ENCODE data around the gene RETN. TPM values are rescaled to one million over a fixed set of nuclear protein-coding genes. Genes with fewer than 3 reads are reported as not detected.
A peak's percentile ranks its signal among the peaks of the same experiment; 100 is the strongest.

RETN gene
- total and polyA plus RNA-seq, 10 donors, result 5.4 to 60.6 (median 17.4) TPM

DNA sequence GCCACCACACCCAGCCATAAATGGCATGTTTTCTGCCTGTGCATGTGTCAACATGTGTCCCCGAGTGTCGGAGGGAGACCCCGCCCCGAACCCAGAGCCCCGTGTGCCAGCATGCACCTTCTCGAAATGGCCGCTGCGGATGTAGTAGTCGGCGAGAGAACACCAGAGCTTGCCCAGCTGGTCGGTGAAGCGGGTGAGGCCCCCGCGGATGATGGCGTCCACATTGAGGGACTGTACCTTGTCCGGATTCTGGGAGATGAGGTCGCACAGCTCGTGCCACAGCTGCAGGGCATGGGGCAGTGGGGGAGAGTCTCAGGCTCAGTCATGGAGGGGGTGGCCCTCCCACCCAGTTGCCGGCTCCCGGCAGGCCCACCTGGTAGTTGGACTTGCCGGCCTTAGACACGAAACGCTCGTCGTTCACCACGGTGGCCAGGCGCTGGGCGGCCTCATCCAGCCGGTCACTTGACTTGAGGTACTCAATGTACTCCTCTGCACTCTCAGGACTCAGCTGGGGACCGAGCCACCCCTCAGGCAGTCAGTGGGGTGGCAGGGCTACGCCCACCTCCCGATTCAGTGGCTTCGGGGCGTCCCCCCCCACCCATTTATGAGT is 43.0 kb upstream of the RETN start:
- Histone ChIP-seq H3K27ac (no peak overlapping the region), H3K4me1 (peaks cover 20 to 42% (median 32%) of the 10 kb centered on the region in 6 donors), H3K4me3 (no peak overlapping the region), H3K36me3 (peaks cover 6 to 73% (median 60%) of the 10 kb centered on the region in 6 donors), H3K9me3 (no peaks in the 10 kb centered on the region), H3K27me3 (replicated peaks in 1 of 7) (no peaks in the 10 kb centered on the region)
- intact Hi-C loops (cut with DNase I; ENCODE audit: low total_unique reads), result no loop called here
- TF ChIP-seq POLR2A (IDR thresholded peaks at IDR 0.05) (no peak), POLR2AphosphoS5 (IDR thresholded peaks at IDR 0.05) (no peak)
- TF ChIP-seq, protein P1, sequence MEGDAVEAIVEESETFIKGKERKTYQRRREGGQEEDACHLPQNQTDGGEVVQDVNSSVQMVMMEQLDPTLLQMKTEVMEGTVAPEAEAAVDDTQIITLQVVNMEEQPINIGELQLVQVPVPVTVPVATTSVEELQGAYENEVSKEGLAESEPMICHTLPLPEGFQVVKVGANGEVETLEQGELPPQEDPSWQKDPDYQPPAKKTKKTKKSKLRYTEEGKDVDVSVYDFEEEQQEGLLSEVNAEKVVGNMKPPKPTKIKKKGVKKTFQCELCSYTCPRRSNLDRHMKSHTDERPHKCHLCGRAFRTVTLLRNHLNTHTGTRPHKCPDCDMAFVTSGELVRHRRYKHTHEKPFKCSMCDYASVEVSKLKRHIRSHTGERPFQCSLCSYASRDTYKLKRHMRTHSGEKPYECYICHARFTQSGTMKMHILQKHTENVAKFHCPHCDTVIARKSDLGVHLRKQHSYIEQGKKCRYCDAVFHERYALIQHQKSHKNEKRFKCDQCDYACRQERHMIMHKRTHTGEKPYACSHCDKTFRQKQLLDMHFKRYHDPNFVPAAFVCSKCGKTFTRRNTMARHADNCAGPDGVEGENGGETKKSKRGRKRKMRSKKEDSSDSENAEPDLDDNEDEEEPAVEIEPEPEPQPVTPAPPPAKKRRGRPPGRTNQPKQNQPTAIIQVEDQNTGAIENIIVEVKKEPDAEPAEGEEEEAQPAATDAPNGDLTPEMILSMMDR (IDR thresholded peaks at IDR 0.05 in 8 of 11, conservative IDR thresholded peaks at IDR 0.05 in 3 of 11), result no peak
- WGBS, 5 donors, result 97 to 98% (median 98%) methylated on average over 34 of the region's 34 CpGs
- no peak for DNase-seq

- no peak for DNase-seq
- peaks cover 23 to 55% (median 40%) of the 10 kb centered on the region in 6 donors for H3K4me1 ChIP-seq
- TF ChIP-seq, protein P1 (IDR thresholded peaks at IDR 0.05 in 8 of 11, conservative IDR thresholded peaks at IDR 0.05 in 3 of 11), result no peak
- TF ChIP-seq POLR2AphosphoS5 (IDR thresholded peaks at IDR 0.05), result no peak
- no peak for TF ChIP-seq POLR2A (IDR thresholded peaks at IDR 0.05)
- intact Hi-C loops (cut with DNase I; ENCODE audit: low total_unique reads), result no loop called here
- no peaks in the 10 kb centered on the region for H3K27me3 ChIP-seq (replicated peaks in 1 of 7)
- no peaks in the 10 kb centered on the region for H3K9me3 ChIP-seq
- 89 to 99% (median 94%) methylated on average over 23 to 24 of the region's 24 CpGs for WGBS, 5 donors
- peaks cover 5 to 71% (median 52%) of the 10 kb centered on the region in 6 donors for H3K36me3 ChIP-seq
- no peak overlapping the region for H3K4me3 ChIP-seq
- H3K27ac ChIP-seq, result no peak overlapping the region
These were observed 41.7 kb upstream of the RETN start for GRCh38 chr19:7627166-7627565.

DNA sequence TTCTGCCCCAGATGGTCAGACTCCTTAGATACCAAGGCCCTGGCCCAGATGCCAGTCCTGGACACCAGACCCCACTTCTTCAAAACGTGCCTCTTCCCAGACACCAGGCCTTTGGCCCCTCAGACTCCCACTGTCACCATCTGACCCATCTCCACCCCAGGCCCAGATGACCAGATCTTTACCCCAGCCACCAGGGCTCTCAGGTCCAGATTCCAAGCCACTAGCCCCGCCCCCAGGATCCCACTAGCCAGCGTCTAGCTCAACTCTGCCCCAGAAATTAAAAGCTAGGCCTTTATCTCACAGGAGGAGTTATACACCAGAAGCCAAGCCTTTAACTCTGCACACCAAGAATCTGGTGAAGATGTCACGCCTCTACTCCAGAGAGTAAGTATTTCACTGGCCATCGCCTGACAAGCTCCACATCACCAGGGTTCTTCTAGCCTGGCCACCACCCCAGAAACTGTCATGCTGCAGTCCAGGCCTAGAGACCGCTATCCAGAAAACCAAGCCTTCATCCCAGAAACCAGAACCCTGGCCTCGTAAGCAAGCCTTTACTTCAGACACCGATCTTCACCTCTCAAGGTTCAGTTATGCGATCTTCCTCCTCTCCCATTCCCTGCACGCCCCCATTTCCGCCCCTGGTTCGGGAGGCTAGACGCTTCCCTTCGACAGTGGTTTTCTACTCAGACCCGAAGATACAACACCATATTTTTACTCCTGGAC is 40.1 kb upstream of the RETN start:
- no peaks in the 10 kb centered on the region for H3K27me3 ChIP-seq (replicated peaks in 1 of 7)
- H3K4me1 ChIP-seq, result peaks cover 23 to 57% (median 40%) of the 10 kb centered on the region in 6 donors
- H3K4me3 ChIP-seq, result peak overlapping the region; percentile 85 to 100 (median 94)
- no peaks in the 10 kb centered on the region for H3K9me3 ChIP-seq
- 4 to 10% (median 6%) methylated on average over 14 to 15 of the region's 15 CpGs for WGBS, 5 donors
- intact Hi-C loops (cut with DNase I; ENCODE audit: low total_unique reads), result no loop called here
- TF ChIP-seq, protein P1 (IDR thresholded peaks at IDR 0.05 in 8 of 11, conservative IDR thresholded peaks at IDR 0.05 in 3 of 11), result no peak
- TF ChIP-seq POLR2A (IDR thresholded peaks at IDR 0.05), result no peak
- TF ChIP-seq POLR2AphosphoS5 (IDR thresholded peaks at IDR 0.05), result no peak
- no peak for DNase-seq
- peak overlapping the region; percentile 78 to 94 (median 90) for H3K27ac ChIP-seq
- peaks cover 0 to 63% (median 43%) of the 10 kb centered on the region in 6 donors for H3K36me3 ChIP-seq

Data from spleen (tissue), 11 donors.